Neural progenitor cell (in vitro differentiated cells): ENCODE results near the gene CIDEA.
A peak's percentile ranks its signal among the peaks of the same experiment; 100 is the strongest.

Source experiments
- CTCF ChIP-seq: fragments of 200-600 bp; sonication (generic); IDR thresholded peaks from 2 replicates; pipeline ENCODE4 v1.5.1; 2017; ENCODE audit warnings: antibody characterized with exemption, mild to moderate bottlenecking
- EZH2 ChIP-seq: fragments of 200-600 bp; sonication (generic); IDR thresholded peaks from 2 replicates; pipeline ENCODE4 v1.6.1; 2017; ENCODE audit warnings: antibody characterized with exemption, mild to moderate bottlenecking, moderate library complexity
- EZH2phosphoT487 ChIP-seq: fragments of 200-600 bp; sonication (generic); IDR thresholded peaks from 2 replicates; pipeline ENCODE4 v1.6.1; 2017; ENCODE audit warnings: antibody characterized with exemption

GRCh38 chr18:12283256-12283655 is 29.1 kb downstream of the CIDEA start:
- TF ChIP-seq CTCF = peak; percentile 56
- no peak for TF ChIP-seq EZH2
- no peak for TF ChIP-seq EZH2phosphoT487
